K562 (cell line): ENCODE data around the gene PKDREJ. TPM values are rescaled to one million over a fixed set of nuclear protein-coding genes. Genes with fewer than 3 reads are reported as not detected.

Experiments used
- ATAC-seq: fragments of 200-7000 bp; cut with Tn5 transposase; 3 replicates; pipeline ENCODE4 v1.9.1; 2020; ENCODE audit warnings: moderate library complexity
- BruUV-seq: library from RNA; stranded (reverse); fragments of 400-500 nt; replicated peaks from 2 replicates; lab custom pipeline; 2021; lab: Mats Ljungman, UMichigan
- CTCF ChIA-PET: fragments of 300-600 bp; formaldehyde crosslinking; extraction: SDS; loops from one replicate; lab custom pipeline; 2021; ENCODE audit warnings: low intra/inter-chr PET ratio; lab: Yijun Ruan, JAX
- POLR2A ChIA-PET: fragments of 300-600, 350-650 bp; sonication (Branson Sonifier 250); formaldehyde crosslinking; extraction: SDS; loops from one replicate; lab custom pipeline; 2021; ENCODE audit warnings: antibody characterized with exemption, inconsistent platforms; lab: Yijun Ruan, JAX
- DNase-seq, 4 experiments: peaks; one replicate each; pipeline versions ENCODE4 v3.0.0 to v3.0.0-alpha.2; 2011 to 2018; ENCODE audit warnings: low spot score in 3 of 4, mixed read lengths in 3 of 4; ENCODE audit errors: extremely low read depth in 1 of 4
- FAIRE-seq: peaks from 2 replicates; lab custom pipeline; 2011; peaks lifted over from hg19 to GRCh38; lab: Jason Lieb, UNC
- H2AFZ ChIP-seq: 2 replicates; pipeline ENCODE4 v1.6.0; 2011; ENCODE audit warnings: low read depth, low read length, control low read depth, inconsistent platforms
- H3K27ac ChIP-seq: fragments of 200-600 bp; 3 replicates; pipeline ENCODE4 v1.8.0; 2011; ENCODE audit warnings: low read depth, mild to moderate bottlenecking, control low read depth, inconsistent platforms, low read length, moderate library complexity, mixed read lengths; ENCODE audit errors: extremely low read depth
- H3K27me3 ChIP-seq, 2 experiments: fragments of 300-600 bp in 1 of 2; 2 replicates in 1 of 2; 3 replicates in 1 of 2; pipeline versions ENCODE4 v1.6.0 to v1.8.0; 2011; ENCODE audit warnings: inconsistent platforms in 2 of 2, low read length in 2 of 2, mild to moderate bottlenecking in 1 of 2, mixed read lengths in 1 of 2, moderate library complexity in 1 of 2; ENCODE audit not compliant: control insufficient read depth in 2 of 2, insufficient read depth in 2 of 2
- H3K36me3 ChIP-seq: fragments of 300-600 bp; 3 replicates; pipeline ENCODE4 v1.8.0; 2011; ENCODE audit warnings: mild to moderate bottlenecking, low read length, inconsistent platforms; ENCODE audit not compliant: control insufficient read depth, insufficient read depth
- H3K4me1 ChIP-seq, 2 experiments: fragments of 200-600 bp in 1 of 2; replicated peaks in 1 of 2; 2 replicates in 1 of 2; 3 replicates in 1 of 2; pipeline versions ENCODE4 v1.5.1 to v1.8.0; 2011; ENCODE audit warnings: inconsistent platforms in 2 of 2, low read length in 2 of 2, mild to moderate bottlenecking in 1 of 2, mixed read lengths in 1 of 2, moderate library complexity in 1 of 2; ENCODE audit not compliant: control insufficient read depth in 2 of 2, insufficient read depth in 2 of 2
- H3K4me2 ChIP-seq: 2 replicates; pipeline ENCODE4 v1.6.1; 2011; ENCODE audit warnings: low read length, control low read depth, inconsistent platforms, mixed read lengths; ENCODE audit not compliant: insufficient read depth
- H3K4me3 ChIP-seq: fragments of 200-600 bp; sonication (generic), shearing (Covaris generic); 2 replicates; pipeline ENCODE4 v1.5.1; 2016; ENCODE audit warnings: control low read depth, inconsistent platforms
- H3K79me2 ChIP-seq: fragments of 200-600 bp; 3 replicates; pipeline ENCODE4 v1.8.0; 2011; ENCODE audit warnings: low read length, inconsistent platforms; ENCODE audit not compliant: control insufficient read depth, insufficient read depth
- H3K9ac ChIP-seq, 2 experiments: 2 replicates each; pipeline versions ENCODE4 v1.6.0 to v1.6.1; 2011; ENCODE audit warnings: low read depth in 2 of 2, low read length in 2 of 2, control low read depth in 1 of 2, inconsistent platforms in 1 of 2, mild to moderate bottlenecking in 1 of 2, mixed read lengths in 1 of 2; ENCODE audit not compliant: insufficient read depth in 1 of 2
- H3K9me1 ChIP-seq: one replicate; pipeline ENCODE4 v1.6.0; 2011; ENCODE audit warnings: inconsistent platforms, mild to moderate bottlenecking, low read length, moderate library complexity; ENCODE audit not compliant: control insufficient read depth, insufficient read depth
- H3K9me3 ChIP-seq: replicated peaks from 2 replicates; pipeline ENCODE4 v1.5.1; 2011; ENCODE audit warnings: low read depth, low read length, inconsistent platforms; ENCODE audit not compliant: control insufficient read depth, insufficient read depth
- H4K20me1 ChIP-seq: replicated peaks from 2 replicates; pipeline ENCODE4 v1.6.1; 2011; ENCODE audit warnings: low read length, inconsistent platforms, mixed read lengths; ENCODE audit not compliant: control insufficient read depth, insufficient read depth
- ETV6 ChIP-seq, 3 experiments: fragments of 150-350 bp in 1 of 3; sonication (generic) in 1 of 3; formaldehyde crosslinking in 1 of 3; IDR thresholded peaks; 2 replicates each; pipeline versions ENCODE4 v1.6.1 to v1.8.0; 2014 to 2022; ENCODE audit warnings: borderline replicate concordance in 2 of 3, low read depth in 2 of 3, antibody characterized with exemption in 1 of 3, low read length in 1 of 3, mild to moderate bottlenecking in 1 of 3, missing genetic modification reagents in 1 of 3
- FOXA1 ChIP-seq: fragments of 450-650 bp; IDR thresholded peaks from 2 replicates; pipeline ENCODE4 v1.6.1; 2016; ENCODE audit warnings: mild to moderate bottlenecking, borderline replicate concordance
- HNRNPH1 ChIP-seq: fragments of 200-400 bp; formaldehyde crosslinking; optimal IDR thresholded peaks from 2 replicates; pipeline ENCODE3; 2017; ENCODE audit warnings: low read depth, mild to moderate bottlenecking, low read length, moderate library complexity
- SPI1 ChIP-seq: IDR thresholded peaks from 2 replicates; pipeline ENCODE4 v1.6.1; 2011; ENCODE audit warnings: low read depth, low read length, control low read depth, borderline replicate concordance
- WGBS: fragments of 100-300 bp; shearing (Covaris generic); methylation state at CpG from one replicate; pipeline ENCODE4 v1.1.6; 2016; ENCODE audit warnings: low coverage, mixed read lengths; ENCODE audit not compliant: insufficient coverage; ENCODE audit errors: missing lambda C conversion rate; 5-methylcytosine and 5-hydroxymethylcytosine counted together
- in situ Hi-C: fragments of 300-500 bp; cut with MboI; formaldehyde crosslinking; loops from 4 replicates; pipeline ENCODE4 v1.15.0; 2018; ENCODE audit warnings: inconsistent platforms, mixed read lengths
- intact Hi-C: fragments of 100-400 bp; cut with micrococcal nuclease; formaldehyde crosslinking; loops from 2 replicates; pipeline ENCODE4 v1.14.2; 2022
- polyA plus RNA-seq, 8 experiments: library from polyadenylated mRNA; depleted of rRNA in 4 of 8; stranded (reverse) in 5 of 8; unstranded in 3 of 8; fragments of >200 nt; fragmentation: Nextera tagmentation in 2 of 8; fragmentation: Illumina TruSeq in 1 of 8; extraction: Ambion mirVana in 2 of 8; extraction: Trizol in 1 of 8; gene quantifications; 2 replicates each; pipeline versions ENCODE4 v1.2.1 to v1.2.3, GENCODE V29; 2011 to 2014; ENCODE audit warnings: inconsistent platforms in 1 of 8, missing spikeins in 1 of 8
- total RNA-seq, 7 experiments: library from RNA; depleted of rRNA in 6 of 7; stranded (reverse); fragments of >200 nt in 6 of 7; fragmentation: Illumina TruSeq in 2 of 7; extraction: Trizol in 2 of 7; gene quantifications; 2 replicates each; pipeline versions ENCODE4 v1.2.1 to v1.2.3, GENCODE V29; 2011 to 2021; ENCODE audit warnings: low replicate concordance in 1 of 7
- TF ChIP-seq, protein P1 (sequence below): fragments of 450-650 bp; formaldehyde crosslinking; conservative IDR thresholded peaks from 2 replicates; pipeline ENCODE4 v1.4.0; 2022; ENCODE audit warnings: mild to moderate bottlenecking, missing genetic modification characterization
- TF ChIP-seq, protein P2 (sequence below), 2 experiments: fragments of 450-650 bp; formaldehyde crosslinking in 1 of 2; IDR thresholded peaks; 2 replicates each; pipeline versions ENCODE4 v1.4.0 to v1.6.1; 2014 to 2020; ENCODE audit warnings: mild to moderate bottlenecking in 2 of 2, borderline replicate concordance in 1 of 2, low read depth in 1 of 2
- TF ChIP-seq, protein P3 (sequence below): fragments of 250-450 bp; sonication (Bioruptor Pico); IDR thresholded peaks from 2 replicates; pipeline ENCODE4 v1.8.0; 2021; ENCODE audit warnings: moderate library complexity, mild to moderate bottlenecking, inconsistent platforms

The PKDREJ gene
- total and polyA plus RNA-seq, 9 of the 15 experiments (the other 6 are each of a cell fraction or from before 2014, with no cell fraction given) = 0.03 TPM; not detected in 8

DNA sequence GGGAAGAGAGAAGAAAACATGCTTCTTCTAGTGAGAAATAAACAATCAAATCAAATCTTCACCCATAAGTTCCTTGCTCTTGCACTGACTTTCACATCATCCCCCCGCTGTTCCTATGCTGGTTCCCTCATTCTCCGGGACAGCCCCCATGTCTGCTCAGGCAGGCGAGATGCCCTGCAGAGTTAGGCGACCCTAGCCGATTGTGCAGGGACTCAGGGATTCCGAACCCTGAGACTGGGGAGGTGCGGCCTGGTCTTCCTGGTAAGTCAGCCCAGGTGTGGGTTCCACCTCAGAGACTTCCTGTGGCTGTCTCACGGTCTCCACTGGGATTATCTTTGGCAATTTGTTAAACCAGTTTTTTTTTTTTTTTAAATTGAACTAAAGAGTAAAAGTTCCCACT, 11.2 kb upstream of the PKDREJ start:
- Histone ChIP-seq H3K79me2 (peaks cover 3% of the 10 kb centered on the region; the same call in 2 of the 3 replicates), H3K4me3 (no peak overlapping the region), H3K27ac (no peak overlapping the region), H3K4me2 (no peak overlapping the region), H4K20me1 (no peaks in the 10 kb centered on the region), H3K9ac (no peak overlapping the region), H3K27me3 (no peaks in the 10 kb centered on the region), H3K36me3 (peaks cover 64% of the 10 kb centered on the region; the same call in 2 of the 3 replicates), H2AFZ (no peak overlapping the region), H3K4me1 (peaks cover 0 to 6% of the 10 kb centered on the region in 2 experiments; a peak in 3 of 5 replicates), H3K9me3 (no peaks in the 10 kb centered on the region), H3K9me1 (peaks cover under 1% of the 10 kb centered on the region)
- 95% methylated on average over 4 of the region's 8 CpGs for WGBS
- ATAC-seq = no peak
- TF ChIP-seq, protein P1, sequence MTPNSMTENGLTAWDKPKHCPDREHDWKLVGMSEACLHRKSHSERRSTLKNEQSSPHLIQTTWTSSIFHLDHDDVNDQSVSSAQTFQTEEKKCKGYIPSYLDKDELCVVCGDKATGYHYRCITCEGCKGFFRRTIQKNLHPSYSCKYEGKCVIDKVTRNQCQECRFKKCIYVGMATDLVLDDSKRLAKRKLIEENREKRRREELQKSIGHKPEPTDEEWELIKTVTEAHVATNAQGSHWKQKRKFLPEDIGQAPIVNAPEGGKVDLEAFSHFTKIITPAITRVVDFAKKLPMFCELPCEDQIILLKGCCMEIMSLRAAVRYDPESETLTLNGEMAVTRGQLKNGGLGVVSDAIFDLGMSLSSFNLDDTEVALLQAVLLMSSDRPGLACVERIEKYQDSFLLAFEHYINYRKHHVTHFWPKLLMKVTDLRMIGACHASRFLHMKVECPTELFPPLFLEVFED (CRISPR knock-in tag) = no peak
- TF ChIP-seq, protein P2, sequence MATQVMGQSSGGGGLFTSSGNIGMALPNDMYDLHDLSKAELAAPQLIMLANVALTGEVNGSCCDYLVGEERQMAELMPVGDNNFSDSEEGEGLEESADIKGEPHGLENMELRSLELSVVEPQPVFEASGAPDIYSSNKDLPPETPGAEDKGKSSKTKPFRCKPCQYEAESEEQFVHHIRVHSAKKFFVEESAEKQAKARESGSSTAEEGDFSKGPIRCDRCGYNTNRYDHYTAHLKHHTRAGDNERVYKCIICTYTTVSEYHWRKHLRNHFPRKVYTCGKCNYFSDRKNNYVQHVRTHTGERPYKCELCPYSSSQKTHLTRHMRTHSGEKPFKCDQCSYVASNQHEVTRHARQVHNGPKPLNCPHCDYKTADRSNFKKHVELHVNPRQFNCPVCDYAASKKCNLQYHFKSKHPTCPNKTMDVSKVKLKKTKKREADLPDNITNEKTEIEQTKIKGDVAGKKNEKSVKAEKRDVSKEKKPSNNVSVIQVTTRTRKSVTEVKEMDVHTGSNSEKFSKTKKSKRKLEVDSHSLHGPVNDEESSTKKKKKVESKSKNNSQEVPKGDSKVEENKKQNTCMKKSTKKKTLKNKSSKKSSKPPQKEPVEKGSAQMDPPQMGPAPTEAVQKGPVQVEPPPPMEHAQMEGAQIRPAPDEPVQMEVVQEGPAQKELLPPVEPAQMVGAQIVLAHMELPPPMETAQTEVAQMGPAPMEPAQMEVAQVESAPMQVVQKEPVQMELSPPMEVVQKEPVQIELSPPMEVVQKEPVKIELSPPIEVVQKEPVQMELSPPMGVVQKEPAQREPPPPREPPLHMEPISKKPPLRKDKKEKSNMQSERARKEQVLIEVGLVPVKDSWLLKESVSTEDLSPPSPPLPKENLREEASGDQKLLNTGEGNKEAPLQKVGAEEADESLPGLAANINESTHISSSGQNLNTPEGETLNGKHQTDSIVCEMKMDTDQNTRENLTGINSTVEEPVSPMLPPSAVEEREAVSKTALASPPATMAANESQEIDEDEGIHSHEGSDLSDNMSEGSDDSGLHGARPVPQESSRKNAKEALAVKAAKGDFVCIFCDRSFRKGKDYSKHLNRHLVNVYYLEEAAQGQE (IDR thresholded peaks at IDR 0.05; ENCODE audit: borderline replicate concordance) = no peak
- TF ChIP-seq, protein P2 (CRISPR knock-in tag; IDR thresholded peaks at IDR 0.05; ENCODE audit: low read depth) = no peak
- TF ChIP-seq FOXA1 (no peak), ETV6 (IDR thresholded peaks at IDR 0.05; ENCODE audit: borderline replicate concordance in 1 of 2, low read depth in 2 of 2, low read length in 1 of 2) (no peak), ETV6 (CRISPR knock-in tag; IDR thresholded peaks at IDR 0.05; ENCODE audit: borderline replicate concordance) (no peak), HNRNPH1 (no peak), SPI1 (no peak)
- TF ChIP-seq, protein P3, sequence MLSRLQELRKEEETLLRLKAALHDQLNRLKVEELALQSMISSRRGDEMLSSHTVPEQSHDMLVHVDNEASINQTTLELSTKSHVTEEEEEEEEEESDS (CRISPR knock-in tag) = no peak
- POLR2A ChIA-PET = interaction anchor here (0.7 kb wide), 1 partner anchor 16 kb away, joined by 3 read pairs; no protein-coding TSS in a partner anchor
- in situ Hi-C loops = no loop called here
- CTCF ChIA-PET = no interaction called here
- DNase-seq = no peak
- no TSS peak for BruUV-seq
- intact Hi-C loops = no loop called here
- FAIRE-seq = no peak
